ENCODE data around the gene GINS2.

DNA sequence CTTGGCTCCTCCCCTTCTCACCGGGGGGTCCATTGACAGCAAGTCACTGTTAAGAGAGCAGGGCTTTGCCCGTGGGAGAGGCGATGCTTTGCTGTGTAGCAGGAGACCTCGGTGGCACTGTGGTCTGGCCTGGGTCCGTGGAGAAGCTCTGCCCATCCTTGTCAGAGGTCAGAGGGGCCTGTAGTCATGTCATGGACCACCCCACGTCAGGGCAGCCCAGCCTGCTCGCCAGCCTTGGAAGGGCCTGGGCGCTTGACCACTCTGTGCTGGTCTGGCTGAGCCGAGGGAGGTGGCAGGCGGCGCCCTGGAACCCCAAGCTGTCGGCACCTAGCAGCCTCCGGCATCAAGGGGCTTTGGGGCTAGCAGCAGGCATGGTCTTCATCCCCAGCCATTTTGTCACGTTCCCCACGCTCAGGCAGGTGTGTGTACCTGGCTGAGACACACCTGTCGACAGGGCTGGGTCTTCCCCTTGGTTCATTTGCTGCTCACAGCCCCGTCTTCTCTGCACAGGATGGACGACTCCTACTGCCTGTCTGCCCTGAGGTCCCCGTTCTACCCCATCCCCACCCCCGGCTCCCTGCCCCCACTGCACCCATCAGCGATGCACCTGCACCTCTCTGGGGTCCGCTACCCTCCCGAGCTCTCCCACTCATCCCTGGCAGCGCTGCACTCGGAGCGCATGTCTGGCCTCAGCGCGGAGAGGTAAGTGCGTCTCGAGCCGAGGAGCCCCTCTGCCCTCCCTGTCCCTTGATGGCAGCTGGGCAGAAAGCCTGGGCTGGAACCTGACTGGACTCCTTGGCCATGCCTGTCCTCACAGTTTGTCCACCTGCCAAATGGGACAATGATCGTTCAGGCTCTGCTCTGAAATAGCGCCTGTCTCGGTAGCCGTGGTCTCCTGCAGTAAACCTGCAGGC is 33.3 kb downstream of the GINS2 start:
- no peak for TF ChIP-seq POLR2A (IDR thresholded peaks at IDR 0.05; ENCODE audit: low read length)
- no peak for TF ChIP-seq GATA1 (IDR thresholded peaks at IDR 0.05; ENCODE audit: low read depth, low read length)
